HepG2 (cell line): ENCODE results near the gene NXPH4. TPM values are rescaled to one million over a fixed set of nuclear protein-coding genes. Genes with fewer than 3 reads are reported as not detected.

Source experiments
- ATAC-seq: fragments of 200-7000 bp; cut with Tn5 transposase; 3 replicates; pipeline ENCODE4 v1.9.1; 2020; ENCODE audit warnings: mild to moderate bottlenecking, moderate library complexity
- BruUV-seq: library from RNA; stranded (reverse); fragments of 400-500 nt; replicated peaks from 2 replicates; lab custom pipeline; 2021; lab: Mats Ljungman, UMichigan
- CTCF ChIA-PET: fragments of 300-600 bp; formaldehyde crosslinking; extraction: SDS; loops from one replicate; lab custom pipeline; 2021; ENCODE audit warnings: low total read pairs, inconsistent platforms, low intra/inter-chr PET ratio; lab: Yijun Ruan, JAX
- POLR2A ChIA-PET: fragments of 350-600 bp; sonication (Branson Sonifier 250); formaldehyde crosslinking; loops from one replicate; lab custom pipeline; 2020; ENCODE audit warnings: antibody characterized with exemption, inconsistent platforms; lab: Yijun Ruan, JAX
- DNase-seq: peaks from one replicate; pipeline ENCODE4 v3.0.0-alpha.2; 2015; ENCODE audit warnings: low spot score
- FAIRE-seq: peaks from 3 replicates; lab custom pipeline; 2011; peaks lifted over from hg19 to GRCh38; lab: Jason Lieb, UNC
- H2AFZ ChIP-seq: one replicate; pipeline ENCODE4 v1.6.1; 2011; ENCODE audit warnings: low read length, inconsistent platforms
- H3K27ac ChIP-seq: fragments of 300-600 bp; 3 replicates; pipeline ENCODE4 v1.8.0; 2011; ENCODE audit warnings: mixed run types, mild to moderate bottlenecking, mixed read lengths, low read length, inconsistent platforms; ENCODE audit not compliant: insufficient read depth; ENCODE audit errors: extremely low read length
- H3K27me3 ChIP-seq, 2 experiments: fragments of 200-600 bp in 1 of 2; 2 replicates in 1 of 2; 3 replicates in 1 of 2; pipeline versions ENCODE4 v1.6.0 to v1.8.0; 2011; ENCODE audit warnings: low read length in 2 of 2, mild to moderate bottlenecking in 2 of 2, moderate library complexity in 2 of 2, inconsistent platforms in 1 of 2; ENCODE audit not compliant: insufficient read depth in 2 of 2, control insufficient read depth in 1 of 2
- H3K36me3 ChIP-seq, 2 experiments: fragments of 200-600 bp in 1 of 2; replicated peaks in 1 of 2; 2 replicates in 1 of 2; 3 replicates in 1 of 2; pipeline versions ENCODE4 v1.5.1 to v1.8.0; 2011; ENCODE audit warnings: low read length in 2 of 2, inconsistent platforms in 1 of 2; ENCODE audit not compliant: insufficient read depth in 2 of 2, control insufficient read depth in 1 of 2
- H3K4me1 ChIP-seq: 2 replicates; pipeline ENCODE4 v1.5.1; 2012; ENCODE audit warnings: low read length, inconsistent platforms; ENCODE audit not compliant: insufficient read depth
- H3K4me2 ChIP-seq: 2 replicates; pipeline ENCODE4 v1.6.0; 2011; ENCODE audit warnings: low read depth, low read length, inconsistent platforms
- H3K4me3 ChIP-seq, 3 experiments: fragments of 200-600 bp in 1 of 3; sonication (generic), shearing (Covaris generic) in 1 of 3; replicated peaks in 1 of 3; 2 replicates each; pipeline ENCODE4 v1.5.1; 2011 to 2016; ENCODE audit warnings: low read length in 3 of 3, inconsistent platforms in 2 of 3, low read depth in 2 of 3, mild to moderate bottlenecking in 2 of 3, control low read depth in 1 of 3, mixed read lengths in 1 of 3; ENCODE audit not compliant: insufficient read depth in 1 of 3
- H3K79me2 ChIP-seq: one replicate; pipeline ENCODE4 v1.6.1; 2011; ENCODE audit warnings: low read length, inconsistent platforms; ENCODE audit not compliant: insufficient read depth
- H3K9ac ChIP-seq: 2 replicates; pipeline ENCODE4 v1.6.0; 2011; ENCODE audit warnings: mild to moderate bottlenecking, low read depth, low read length, inconsistent platforms; ENCODE audit not compliant: insufficient read depth
- H3K9me3 ChIP-seq: 2 replicates; pipeline ENCODE4 v1.5.1; 2012; ENCODE audit warnings: mild to moderate bottlenecking, low read length
- H4K20me1 ChIP-seq: 2 replicates; pipeline ENCODE4 v1.6.0; 2011; ENCODE audit warnings: inconsistent platforms, mild to moderate bottlenecking, low read length, moderate library complexity; ENCODE audit not compliant: insufficient read depth
- FUBP1 ChIP-seq: sonication (generic); formaldehyde crosslinking; IDR thresholded peaks from 2 replicates; pipeline ENCODE4 v1.5.1; 2020; ENCODE audit warnings: missing genetic modification reagents, mild to moderate bottlenecking, borderline replicate concordance
- PRPF4 ChIP-seq: fragments of 200-400 bp; formaldehyde crosslinking; IDR thresholded peaks from 2 replicates; pipeline ENCODE4 v1.6.1; 2016; ENCODE audit warnings: low read length, low read depth; ENCODE audit not compliant: poor library complexity, severe bottlenecking
- STAG1 ChIP-seq: sonication (generic); formaldehyde crosslinking; IDR thresholded peaks from 2 replicates; pipeline ENCODE4 v1.4.0; 2020; ENCODE audit warnings: missing genetic modification reagents
- TEF ChIP-seq: sonication (generic); formaldehyde crosslinking; IDR thresholded peaks from 2 replicates; pipeline ENCODE4 v1.5.0; 2020; ENCODE audit warnings: missing genetic modification reagents
- ZNF142 ChIP-seq: sonication (generic); formaldehyde crosslinking; IDR thresholded peaks from 2 replicates; pipeline ENCODE4 v1.4.0; 2020; ENCODE audit warnings: missing genetic modification reagents
- ZNF274 ChIP-seq: sonication (generic); formaldehyde crosslinking; IDR thresholded peaks from 2 replicates; pipeline ENCODE4 v1.5.1; 2020; ENCODE audit warnings: mild to moderate bottlenecking, missing genetic modification reagents
- ZNF646 ChIP-seq: sonication (generic); formaldehyde crosslinking; IDR thresholded peaks from 2 replicates; pipeline ENCODE4 v1.9.0; 2021; ENCODE audit warnings: mild to moderate bottlenecking, missing genetic modification reagents
- ZNF724P ChIP-seq: sonication (generic); formaldehyde crosslinking; IDR thresholded peaks from 2 replicates; pipeline ENCODE4 v1.8.0; 2022; ENCODE audit warnings: missing genetic modification reagents, borderline replicate concordance
- WGBS: methylation state at CpG from one replicate; pipeline ENCODE4 v1.1.6; 2017; ENCODE audit warnings: low lambda C conversion rate; 5-methylcytosine and 5-hydroxymethylcytosine counted together
- in situ Hi-C: cut with HindIII; loops from 2 replicates; pipeline ENCODE4 v1.10.0; 2017; ENCODE audit warnings: low pct_unique_long_range_greater_than_20kb; ENCODE audit not compliant: extremely low pct_ligation_motif_present
- intact Hi-C: fragments of 100-400 bp; cut with micrococcal nuclease; formaldehyde crosslinking; loops from one replicate; pipeline ENCODE4 v1.10.0; 2022; ENCODE audit not compliant: unreplicated experiment
- polyA plus RNA-seq, 8 experiments: library from polyadenylated mRNA; depleted of rRNA in 3 of 8; stranded (reverse) in 7 of 8; unstranded in 1 of 8; fragments of >200 nt; fragmentation: Illumina TruSeq in 4 of 8; extraction: Trizol in 4 of 8; gene quantifications; 2 replicates each; pipeline versions ENCODE4 v1.2.1 to v1.2.3, GENCODE V29; 2011 to 2016; ENCODE audit warnings: low read depth in 4 of 8, missing spikeins in 1 of 8, mixed read lengths in 1 of 8; ENCODE audit not compliant: insufficient read depth in 1 of 8
- total RNA-seq, 5 experiments: library from RNA; depleted of rRNA; stranded (reverse); fragments of >200 nt; fragmentation: Illumina TruSeq; extraction: Trizol; gene quantifications; 2 replicates each; pipeline ENCODE4 v1.2.3, GENCODE V29; 2016; ENCODE audit warnings: low read depth in 1 of 5

NXPH4 gene
- total and polyA plus RNA-seq, 2 of the 13 experiments (the other 11 are each of a cell fraction or from before 2014, with no cell fraction given), result 0.13 TPM; not detected in 1

- peak; percentile 26 for FAIRE-seq
- TF ChIP-seq FUBP1 (no peak), TEF (no peak), ZNF646 (no peak), STAG1 (CRISPR knock-in tag) (peak; percentile 51), ZNF274 (CRISPR knock-in tag) (0 out of 2 replicates have a peak, but pooled peaks have one; percentile 6), ZNF724P (CRISPR knock-in tag) (no peak), PRPF4 (no peak), ZNF142 (0 out of 2 replicates have a peak, but pooled peaks have one; percentile 43)
These were observed 2.2 kb upstream of the NXPH4 start for GRCh38 chr12:57214398-57214781.

More at GRCh38 chr12:57214398-57214781, 2.2 kb upstream of the NXPH4 start:
- DNase-seq (peak; percentile 51), ATAC-seq (peak; percentile 70)
- H2AFZ ChIP-seq, result no peak overlapping the region
- 21% methylated on average over 8 of the region's 14 CpGs for WGBS
- no TSS peak for BruUV-seq
- CTCF ChIA-PET, result interaction anchor here (3.2 to 9.8 kb wide), 2 partner anchors 10 to 26 kb away, joined by 8 to 308 read pairs; a partner anchor contains a TSS
- H3K79me2 ChIP-seq, result no peaks in the 10 kb centered on the region
- H3K4me2 ChIP-seq, result no peak overlapping the region
- H3K4me3 ChIP-seq, result no peak overlapping the region
- H3K36me3 ChIP-seq, result peaks cover 18 to 30% of the 10 kb centered on the region in 2 experiments; a peak in 4 of 5 replicates
- peaks cover 12 to 45% of the 10 kb centered on the region in 2 experiments for H3K27me3 ChIP-seq
- intact Hi-C loops (loop anchor here (1.0 kb wide), 1 partner anchor 29 kb away; no protein-coding TSS in a partner anchor), in situ Hi-C loops (no loop called here)
- H4K20me1 ChIP-seq, result peaks cover 9% of the 10 kb centered on the region; the same call in 1 of the 2 replicates
- POLR2A ChIA-PET, result interaction anchor here (1.7 to 2.6 kb wide), 2 partner anchors 15 to 28 kb away, joined by 8 to 14 read pairs; partner anchors contain the start of gene SHMT2
- no peaks in the 10 kb centered on the region for H3K9me3 ChIP-seq
- peaks cover 37% of the 10 kb centered on the region for H3K4me1 ChIP-seq
- H3K9ac ChIP-seq, result no peak overlapping the region
- no peak overlapping the region for H3K27ac ChIP-seq
